IMR-90 (cell line): ENCODE measurements around the gene FBXO31. TPM values are rescaled to one million over a fixed set of nuclear protein-coding genes. Genes with fewer than 3 reads are reported as not detected.

ENCODE experiments used
- ATAC-seq: fragments of 200-7000 bp; cut with Tn5 transposase; 2 replicates; pipeline ENCODE4 v1.9.1; 2020; ENCODE audit warnings: low read depth, mild to moderate bottlenecking, moderate library complexity
- BruUV-seq: library from RNA; stranded (reverse); fragments of 400-500 nt; replicated peaks from 2 replicates; lab custom pipeline; 2021; lab: Mats Ljungman, UMichigan
- CTCF ChIA-PET: fragments of 300-600 bp; formaldehyde crosslinking; extraction: SDS; loops from one replicate; lab custom pipeline; 2021; ENCODE audit warnings: antibody characterized with exemption; lab: Yijun Ruan, JAX
- POLR2A ChIA-PET: fragments of 300-600 bp; sonication (Branson Sonifier 250); formaldehyde crosslinking; loops from one replicate; lab custom pipeline; 2022; ENCODE audit warnings: antibody characterized with exemption; ENCODE audit not compliant: unreplicated experiment; lab: Charles Lee
- DNase-seq: peaks from one replicate; pipeline ENCODE4 v3.0.0; 2013
- H2AFZ ChIP-seq: replicated peaks from 2 replicates; pipeline ENCODE3; 2013; ENCODE audit warnings: low read length, mild to moderate bottlenecking; ENCODE audit not compliant: poor library complexity
- H2AK5ac ChIP-seq: 2 replicates; pipeline ENCODE4 v1.6.1; 2013; ENCODE audit warnings: low read depth, low read length, inconsistent platforms
- H2AK9ac ChIP-seq: replicated peaks from 2 replicates; pipeline ENCODE3; 2013; ENCODE audit warnings: mild to moderate bottlenecking, low read depth, low read length, moderate library complexity; ENCODE audit not compliant: poor library complexity
- H2BK120ac ChIP-seq: 2 replicates; pipeline ENCODE4 v1.6.1; 2013; ENCODE audit warnings: low read depth, low read length, inconsistent platforms
- H2BK15ac ChIP-seq: 3 replicates; pipeline ENCODE4 v1.6.1; 2013; ENCODE audit warnings: low read depth, low read length, inconsistent platforms
- H2BK20ac ChIP-seq: 2 replicates; pipeline ENCODE4 v1.6.1; 2013; ENCODE audit warnings: low read depth, mild to moderate bottlenecking, inconsistent platforms, low read length, moderate library complexity
- H2BK5ac ChIP-seq: 2 replicates; pipeline ENCODE4 v1.6.1; 2013; ENCODE audit warnings: mild to moderate bottlenecking, low read depth, low read length, inconsistent platforms; ENCODE audit not compliant: poor library complexity, severe bottlenecking
- H3K14ac ChIP-seq: replicated peaks from 2 replicates; pipeline ENCODE4 v1.6.1; 2013; ENCODE audit warnings: low read depth, low read length, inconsistent platforms
- H3K18ac ChIP-seq: 2 replicates; pipeline ENCODE4 v1.6.1; 2013; ENCODE audit warnings: low read depth, low read length, control low read depth
- H3K23ac ChIP-seq: 2 replicates; pipeline ENCODE4 v1.6.1; 2013; ENCODE audit warnings: low read depth, low read length, inconsistent platforms
- H3K27ac ChIP-seq: 2 replicates; pipeline ENCODE4 v1.5.1; 2013; ENCODE audit warnings: mild to moderate bottlenecking, control low read depth, low read length; ENCODE audit not compliant: insufficient read depth
- H3K27me3 ChIP-seq: 2 replicates; pipeline ENCODE4 v1.6.1; 2013; ENCODE audit warnings: low read length; ENCODE audit not compliant: control insufficient read depth, insufficient read depth
- H3K36me3 ChIP-seq: 2 replicates; pipeline ENCODE4 v1.6.1; 2013; ENCODE audit warnings: low read length, mixed read lengths; ENCODE audit not compliant: control insufficient read depth, insufficient read depth
- H3K4ac ChIP-seq: 2 replicates; pipeline ENCODE4 v1.6.1; 2013; ENCODE audit warnings: low read depth, low read length, inconsistent platforms
- H3K4me1 ChIP-seq: 2 replicates; pipeline ENCODE4 v1.6.1; 2013; ENCODE audit warnings: low read length, mixed read lengths; ENCODE audit not compliant: control insufficient read depth, insufficient read depth
- H3K4me2 ChIP-seq: 2 replicates; pipeline ENCODE4 v1.6.1; 2013; ENCODE audit warnings: low read depth, mild to moderate bottlenecking, control low read depth, low read length, moderate library complexity
- H3K4me3 ChIP-seq: 2 replicates; pipeline ENCODE4 v1.5.1; 2013; ENCODE audit warnings: low read depth, mild to moderate bottlenecking, control low read depth, low read length, moderate library complexity; ENCODE audit not compliant: insufficient read depth
- H3K56ac ChIP-seq: 2 replicates; pipeline ENCODE4 v1.6.1; 2013; ENCODE audit warnings: low read length, inconsistent platforms; ENCODE audit not compliant: insufficient read depth; ENCODE audit errors: extremely low read depth
- H3K79me1 ChIP-seq, 2 experiments: 2 replicates each; pipeline ENCODE4 v1.6.1; 2013; ENCODE audit warnings: low read length in 2 of 2, inconsistent platforms in 1 of 2, low read depth in 1 of 2
- H3K9ac ChIP-seq: 2 replicates; pipeline ENCODE4 v1.6.1; 2013; ENCODE audit warnings: low read depth, low read length, control low read depth
- H3K9me1 ChIP-seq: 2 replicates; pipeline ENCODE4 v1.6.1; 2013; ENCODE audit warnings: low read length, inconsistent platforms; ENCODE audit not compliant: insufficient read depth
- H3K9me3 ChIP-seq: 2 replicates; pipeline ENCODE4 v1.6.1; 2013; ENCODE audit warnings: low read length; ENCODE audit not compliant: control insufficient read depth, insufficient read depth
- H4K20me1 ChIP-seq: 2 replicates; pipeline ENCODE4 v1.6.1; 2013; ENCODE audit warnings: low read length, inconsistent platforms; ENCODE audit not compliant: insufficient read depth
- H4K5ac ChIP-seq: 2 replicates; pipeline ENCODE4 v1.6.1; 2013; ENCODE audit warnings: mild to moderate bottlenecking, low read depth, low read length, control low read depth
- H4K8ac ChIP-seq, 2 experiments: 2 replicates each; pipeline ENCODE4 v1.6.1; 2013; ENCODE audit warnings: low read depth in 2 of 2, low read length in 2 of 2, control low read depth in 1 of 2, inconsistent platforms in 1 of 2
- H4K91ac ChIP-seq: 2 replicates; pipeline ENCODE4 v1.6.1; 2013; ENCODE audit warnings: low read depth, low read length, inconsistent platforms; ENCODE audit not compliant: insufficient read depth
- BHLHE40 ChIP-seq: fragments of 150-350 bp; IDR thresholded peaks from 2 replicates; pipeline ENCODE4 v1.6.1; 2016; ENCODE audit warnings: mild to moderate bottlenecking, low read depth, low read length
- CEBPB ChIP-seq: IDR thresholded peaks from 2 replicates; pipeline ENCODE4 v1.6.1; 2012; ENCODE audit warnings: low read depth, low read length, improper control_type of control experiment
- CHD1 ChIP-seq: IDR thresholded peaks from 2 replicates; pipeline ENCODE4 v1.6.1; 2012; ENCODE audit warnings: low read depth, low read length, improper control_type of control experiment
- CTCF ChIP-seq: conservative IDR thresholded peaks from 2 replicates; pipeline ENCODE4 v1.5.1; 2012; ENCODE audit warnings: mild to moderate bottlenecking, low read depth, low read length, improper control_type of control experiment
- ELK1 ChIP-seq: fragments of 150-350 bp; IDR thresholded peaks from 2 replicates; pipeline ENCODE4 v1.6.1; 2016; ENCODE audit warnings: low read depth, mild to moderate bottlenecking, low read length, moderate library complexity, borderline replicate concordance
- FOS ChIP-seq: fragments of 150-350 bp; IDR thresholded peaks from 2 replicates; pipeline ENCODE4 v1.6.1; 2016; ENCODE audit warnings: low read depth, low read length
- MAFK ChIP-seq: IDR thresholded peaks from 2 replicates; pipeline ENCODE4 v1.6.1; 2012; ENCODE audit warnings: low read depth, low read length, improper control_type of control experiment
- MAZ ChIP-seq: IDR thresholded peaks from 2 replicates; pipeline ENCODE4 v1.6.1; 2012; ENCODE audit warnings: low read depth, mild to moderate bottlenecking, low read length, improper control_type of control experiment, moderate library complexity, borderline replicate concordance
- MXI1 ChIP-seq: IDR thresholded peaks from 2 replicates; pipeline ENCODE4 v1.6.1; 2012; ENCODE audit warnings: low read depth, mild to moderate bottlenecking, low read length, moderate library complexity, borderline replicate concordance
- NFE2L2 ChIP-seq: fragments of 150-350 bp; IDR thresholded peaks from 2 replicates; pipeline ENCODE4 v1.6.1; 2016; ENCODE audit warnings: low read depth, mild to moderate bottlenecking, low read length
- POLR2A ChIP-seq: IDR thresholded peaks from 2 replicates; pipeline ENCODE4 v1.6.1; 2012; ENCODE audit warnings: mild to moderate bottlenecking, low read depth, low read length
- RAD21 ChIP-seq: IDR thresholded peaks from 2 replicates; pipeline ENCODE4 v1.6.1; 2012; ENCODE audit warnings: low read length, improper control_type of control experiment
- RCOR1 ChIP-seq: IDR thresholded peaks from 2 replicates; pipeline ENCODE4 v1.6.1; 2012; ENCODE audit warnings: mild to moderate bottlenecking, low read length, improper control_type of control experiment; ENCODE audit not compliant: insufficient replicate concordance
- RFX5 ChIP-seq: IDR thresholded peaks from 2 replicates; pipeline ENCODE4 v1.8.0; 2012; ENCODE audit warnings: low read depth, mild to moderate bottlenecking, low read length, moderate library complexity
- SMC3 ChIP-seq: fragments of 150-350 bp; IDR thresholded peaks from 2 replicates; pipeline ENCODE4 v1.6.1; 2016; ENCODE audit warnings: low read depth, mild to moderate bottlenecking, antibody characterized with exemption, low read length, moderate library complexity
- USF2 ChIP-seq: fragments of 150-350 bp; IDR thresholded peaks from 2 replicates; pipeline ENCODE4 v1.6.1; 2017; ENCODE audit warnings: mild to moderate bottlenecking, antibody characterized with exemption, low read length, low read depth
- WGBS, 2 experiments: methylation state at CpG; one replicate each; pipeline versions ENCODE4 v1.1.5 to v1.1.7; 2013; ENCODE audit warnings: missing lambda C conversion rate in 2 of 2; ENCODE audit not compliant: insufficient read length in 1 of 2; ENCODE audit errors: extremely low coverage in 2 of 2; 5-methylcytosine and 5-hydroxymethylcytosine counted together
- dilution Hi-C: fragments of 300-500 bp; cut with HindIII; formaldehyde crosslinking; loops from one replicate; pipeline ENCODE4 v1.14.3; 2018; ENCODE audit warnings: low sequenced_read_pairs; ENCODE audit not compliant: unreplicated experiment
- in situ Hi-C: fragments of 300-500 bp; cut with MboI; formaldehyde crosslinking; loops from 3 replicates; pipeline ENCODE4 v1.14.3; 2019; ENCODE audit warnings: low sequenced_read_pairs, inconsistent platforms, mixed read lengths
- intact Hi-C: fragments of 100-400 bp; cut with micrococcal nuclease; formaldehyde crosslinking; loops from 2 replicates; pipeline ENCODE4 v1.10.0; 2022
- polyA plus RNA-seq, 3 experiments: library from polyadenylated mRNA; depleted of rRNA; stranded (reverse); fragments of >200 nt; gene quantifications; 2 replicates each; pipeline ENCODE4 v1.2.3, GENCODE V29; 2012; ENCODE audit warnings: low replicate concordance in 1 of 3
- total RNA-seq: library from RNA; depleted of rRNA; stranded (reverse); fragments of >200 nt; gene quantifications from 2 replicates; pipeline ENCODE4 v1.2.3, GENCODE V29; 2012

Gene FBXO31
- total and polyA plus RNA-seq, 2 of the 4 experiments (the other 2 are of a cell fraction) = 10.4 to 16.9 TPM

- ATAC-seq (no peak), DNase-seq (no peak)
- H3K14ac ChIP-seq = no peak overlapping the region
- H2BK15ac ChIP-seq = no peak overlapping the region
- POLR2A ChIA-PET = no interaction called here
- no peak overlapping the region for H3K56ac ChIP-seq
- WGBS, 2 experiments = 93% methylated on average over 23 of the region's 31 CpGs; no CpG with 5 or more reads in 1 of the 2 experiments
- no peak overlapping the region for H3K18ac ChIP-seq
- peaks cover 3% of the 10 kb centered on the region; the same call in 1 of the 2 replicates for H3K4me1 ChIP-seq
- H2AK9ac ChIP-seq = no peak overlapping the region
- H2BK5ac ChIP-seq = no peak overlapping the region
- H3K4ac ChIP-seq = no peak overlapping the region
- dilution Hi-C loops (no loop called here), in situ Hi-C loops (no loop called here), intact Hi-C loops (no loop called here)
- H2BK120ac ChIP-seq = no peak overlapping the region
- no peak overlapping the region for H4K8ac ChIP-seq
- H2AK5ac ChIP-seq = no peak overlapping the region
- no peak overlapping the region for H2AFZ ChIP-seq
- no TSS peak for BruUV-seq
- H3K4me2 ChIP-seq = no peak overlapping the region
- 0 out of 2 replicates have a peak, but pooled peaks cover 3% of the 10 kb centered on the region for H3K9me1 ChIP-seq
- peaks cover 48% of the 10 kb centered on the region for H3K36me3 ChIP-seq
- no peak overlapping the region for H4K5ac ChIP-seq
- no peak overlapping the region for H3K4me3 ChIP-seq
- peaks cover 0 to 11% of the 10 kb centered on the region in 2 experiments; a peak in 3 of 4 replicates for H3K79me1 ChIP-seq
- no peaks in the 10 kb centered on the region for H3K9me3 ChIP-seq
- H4K91ac ChIP-seq = no peak overlapping the region
- CTCF ChIA-PET = interaction anchor here (0.9 kb wide), 1 partner anchor 32 kb away, joined by 3 read pairs; no protein-coding TSS in a partner anchor
- peaks cover 11% of the 10 kb centered on the region for H4K20me1 ChIP-seq
- no peaks in the 10 kb centered on the region for H3K27me3 ChIP-seq
- no peak overlapping the region for H2BK20ac ChIP-seq
- no peak overlapping the region for H3K23ac ChIP-seq
- TF ChIP-seq MAFK (no peak), CEBPB (no peak), SMC3 (no peak), NFE2L2 (no peak), POLR2A (no peak), CHD1 (no peak), RCOR1 (no peak), MXI1 (no peak), ELK1 (no peak), CTCF (no peak), MAZ (no peak), FOS (no peak), RAD21 (no peak), RFX5 (no peak), BHLHE40 (no peak), USF2 (no peak)
- no peak overlapping the region for H3K9ac ChIP-seq
- H3K27ac ChIP-seq = no peak overlapping the region
Measured at GRCh38 chr16:87331241-87331801, 52.3 kb downstream of the FBXO31 start.
